Adrenal gland (tissue), 5 donors: Measurements from ENCODE around the gene RNF186.

ENCODE experiments used
- CTCF ChIP-seq, 6 experiments: fragments of 450-650 bp in 4 of 6; fragments of 200-600 bp in 2 of 6; sonication (generic) in 1 of 6; IDR thresholded peaks; 1 replicate in 5 of 6; 2 replicates in 1 of 6; pipeline versions ENCODE4 v1.5.1 to v1.8.0; 2016 to 2021; ENCODE audit warnings: antibody characterized with exemption in 6 of 6, mild to moderate bottlenecking in 2 of 6, moderate library complexity in 1 of 6
- POLR2A ChIP-seq, 2 donors: fragments of 450-650 bp; IDR thresholded peaks; one replicate each; pipeline ENCODE4 v1.6.1; 2017; ENCODE audit warnings: antibody characterized with exemption in 2 of 2, mild to moderate bottlenecking in 2 of 2, moderate library complexity in 1 of 2
- donor health status: DM: no; HTN: no; CAD: no.

GRCh38 chr1:19812875-19813642 lies 2.0 kb downstream of the RNF186 start:
- no peak for TF ChIP-seq CTCF (IDR thresholded peaks at IDR 0.05)
- no peak for TF ChIP-seq POLR2A (IDR thresholded peaks at IDR 0.05)
